NOMO-1 treated with dmso at 0.1 percent for 144 hours (cell line): ENCODE results near the gene PEG3.

Experiments
- DNase-seq: peaks from one replicate; lab custom pipeline; 2025; ENCODE audit not compliant: unreplicated experiment; lab: John Stamatoyannopoulos, UW

Gene PEG3

DNA sequence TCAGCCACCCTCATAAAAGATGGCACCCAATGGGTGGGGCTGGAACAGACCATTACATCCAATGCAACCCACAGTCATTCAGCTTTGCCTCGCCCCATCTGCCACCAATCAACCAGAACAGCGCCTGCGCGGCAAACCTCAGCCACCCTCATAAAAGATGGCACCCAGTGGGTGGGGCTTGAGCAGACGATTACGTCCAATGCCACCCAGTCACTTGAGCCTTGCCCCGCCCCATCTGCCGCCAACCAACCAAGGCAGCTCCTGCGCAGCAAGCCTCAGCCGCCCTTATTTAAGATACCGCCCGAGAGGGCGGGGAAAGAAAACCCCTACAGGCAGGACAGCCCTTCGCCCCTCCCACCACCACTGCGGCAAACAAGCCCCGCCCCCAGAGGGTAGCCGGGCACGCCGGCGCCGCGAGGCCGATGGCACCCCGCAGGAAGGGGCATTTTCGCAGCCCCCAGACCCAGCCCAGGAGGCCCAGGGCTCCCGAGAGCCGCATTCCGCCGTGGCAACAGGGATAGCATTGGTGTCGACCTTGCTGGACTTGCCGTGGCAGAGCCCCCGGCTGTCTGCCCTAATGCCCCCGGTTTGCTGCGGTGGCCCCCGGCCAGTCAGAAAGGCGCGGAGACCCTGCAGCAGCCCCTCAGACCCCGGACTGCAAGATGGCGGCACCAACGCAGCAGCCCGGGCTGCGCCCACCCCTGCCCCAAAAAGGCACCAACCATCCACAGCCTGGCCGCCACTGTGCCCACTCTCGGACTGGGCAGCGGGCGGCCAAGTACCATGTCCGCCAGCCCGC, 675 bp downstream of the PEG3 start:
- DNase-seq, result no peak

DNA sequence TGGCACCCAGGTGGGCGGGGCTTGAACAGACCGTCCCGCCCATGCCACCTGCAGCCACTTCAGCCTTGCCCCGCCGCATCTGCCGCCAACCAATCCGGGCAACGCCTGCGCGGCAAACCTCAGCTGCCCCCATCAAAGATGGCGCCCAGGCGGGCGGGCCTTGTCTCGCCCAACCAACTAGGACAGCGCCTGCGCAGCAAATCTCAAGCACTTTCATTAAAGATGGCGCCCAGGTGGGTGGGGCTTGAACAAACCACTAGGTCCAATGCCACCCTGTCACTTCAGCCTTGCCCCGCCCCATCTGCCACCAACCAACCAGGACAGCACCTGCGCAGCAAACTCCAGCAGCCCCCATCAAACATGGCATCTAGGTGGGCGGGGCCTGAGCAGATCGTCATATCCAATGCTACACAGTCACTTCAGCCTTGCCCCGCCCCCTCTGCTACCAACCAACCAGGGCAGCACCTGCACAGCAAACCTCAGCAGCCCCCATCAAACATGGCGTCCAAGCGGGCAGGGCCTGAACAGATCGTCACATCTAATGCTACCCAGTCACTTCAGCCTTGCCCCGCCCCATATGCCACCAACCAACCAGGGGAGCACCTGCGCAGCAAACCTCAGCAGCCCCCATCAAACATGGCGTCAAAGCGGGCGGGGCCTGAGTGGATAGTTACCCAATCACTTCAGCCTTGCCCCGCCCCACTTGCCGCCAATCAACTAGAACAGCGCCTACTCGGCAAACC, 1.4 kb downstream of the PEG3 start:
- no peak for DNase-seq

DNA sequence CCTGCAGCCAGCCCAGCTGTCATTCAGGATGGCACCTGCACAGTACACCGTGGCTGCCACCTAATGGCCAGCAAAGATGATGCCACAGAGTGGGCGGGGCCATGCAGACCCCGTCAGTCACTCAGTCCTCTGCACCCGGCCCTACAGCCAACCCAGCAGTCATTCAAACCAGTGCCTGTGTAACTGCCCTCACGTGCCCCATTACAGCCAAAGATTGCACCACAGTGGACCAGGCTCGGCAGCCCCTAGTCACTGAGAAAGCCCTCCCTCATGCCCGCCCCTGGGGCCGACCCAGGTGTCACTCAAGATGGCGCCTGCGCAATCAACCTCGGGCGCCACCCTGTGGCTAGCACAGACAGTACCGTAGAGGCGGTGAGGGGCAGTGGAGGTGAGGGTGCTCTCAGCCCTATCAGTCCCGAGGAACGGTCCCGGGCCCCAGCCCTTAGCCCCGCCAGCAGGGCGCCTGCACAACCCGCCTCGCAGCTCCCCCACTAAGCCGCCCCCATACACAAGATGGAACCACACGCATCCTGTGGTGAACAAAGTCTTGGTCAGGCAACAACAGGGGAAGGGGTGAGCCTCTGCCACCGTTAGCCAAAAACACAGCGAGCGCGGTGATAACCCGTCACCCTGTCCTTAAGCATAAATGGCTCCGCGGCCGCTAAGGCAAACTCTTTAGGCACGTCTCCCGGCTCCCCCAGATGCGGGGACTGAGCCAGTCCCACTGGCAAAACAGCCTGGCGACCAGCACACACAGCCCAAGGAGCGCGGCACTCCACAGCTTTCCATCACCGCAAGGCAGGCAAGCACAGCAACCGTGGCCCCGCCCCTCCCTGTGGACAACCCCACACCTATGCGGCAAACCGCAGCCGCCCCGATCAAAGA, 2.3 kb downstream of the PEG3 start:
- no peak for DNase-seq

DNA sequence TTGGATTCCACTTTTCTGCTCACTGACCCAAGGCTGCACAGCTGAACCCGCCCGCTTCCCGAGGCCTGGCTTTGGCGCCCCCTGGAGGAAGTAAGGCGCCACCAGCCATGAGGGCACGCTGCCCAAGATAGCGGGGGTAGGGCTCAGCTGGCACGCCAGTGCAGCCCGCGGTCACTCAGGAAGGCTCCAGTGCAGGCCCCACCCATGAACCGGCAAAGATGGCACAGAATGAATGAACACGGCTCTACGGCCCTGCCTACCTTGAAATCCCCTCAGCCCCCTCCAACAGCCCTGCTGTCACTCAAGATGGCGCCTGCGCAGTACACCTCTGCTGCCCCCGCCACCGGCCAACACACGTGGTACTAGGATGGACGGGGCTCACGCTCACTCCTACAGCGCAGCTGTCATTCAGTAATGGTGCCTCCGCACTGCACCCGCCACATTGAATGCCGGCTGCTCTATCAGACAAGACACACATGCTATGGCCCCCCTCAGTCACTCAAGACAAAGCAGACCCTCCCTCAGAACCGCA, 3.0 kb downstream of the PEG3 start:
- no peak for DNase-seq

DNA sequence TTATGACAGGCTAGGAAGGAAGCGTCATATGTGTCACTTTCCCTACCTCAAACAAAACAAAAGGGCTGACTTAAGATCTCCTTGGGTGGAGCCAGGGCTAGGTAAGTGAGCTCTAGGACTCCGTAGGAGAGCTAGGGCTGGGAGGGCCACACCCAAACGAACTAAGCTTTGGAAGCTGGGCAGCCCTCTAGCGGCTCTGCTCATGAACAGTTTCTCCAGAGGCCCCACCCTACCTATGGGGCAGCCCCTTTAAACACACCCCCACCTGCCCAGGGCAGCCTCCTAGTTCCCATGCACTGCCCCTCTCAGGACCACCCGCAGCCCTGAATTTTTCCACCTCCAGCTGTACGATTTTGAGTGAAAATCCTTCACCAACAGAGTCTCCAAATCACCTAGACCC, 3.5 kb downstream of the PEG3 start:
- DNase-seq, result no peak

DNA sequence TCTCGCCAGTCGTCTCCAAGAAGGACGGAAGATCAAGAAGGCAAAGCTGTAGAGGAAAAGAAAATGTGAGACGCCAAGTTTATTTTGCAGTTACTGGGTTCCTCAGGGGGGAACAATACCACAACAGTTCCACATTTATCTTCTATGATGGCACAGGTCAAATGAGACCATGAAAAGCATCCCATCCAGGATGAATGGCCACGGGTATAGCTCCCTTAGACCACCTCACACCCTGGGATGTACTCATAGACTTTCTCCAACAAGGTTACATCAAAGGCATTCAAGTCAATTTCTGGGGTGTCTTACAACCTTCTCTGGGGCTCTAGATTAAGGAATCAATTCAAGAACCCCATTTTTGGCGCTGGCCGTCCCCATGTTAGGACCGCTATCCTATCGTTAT, 4.5 kb downstream of the PEG3 start:
- DNase-seq, result no peak

DNA sequence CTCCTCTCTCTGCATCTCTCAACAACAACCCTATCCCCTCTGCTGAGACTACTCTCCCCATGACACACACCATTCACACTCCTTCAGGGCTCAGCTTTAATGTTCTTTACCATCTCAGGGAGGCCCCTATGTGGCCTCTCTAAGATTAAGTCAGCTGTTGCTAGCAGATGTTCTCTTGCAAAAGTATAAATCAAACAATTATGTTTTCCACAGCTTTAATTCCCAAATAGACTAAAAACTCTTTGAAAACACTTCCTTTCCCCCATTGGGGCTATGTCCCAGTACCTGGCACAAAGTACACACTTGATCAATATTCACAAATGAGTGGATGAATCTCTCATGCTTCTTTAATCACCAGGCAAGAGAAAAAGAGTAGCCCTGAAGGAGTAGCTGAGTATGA, 5.1 kb downstream of the PEG3 start:
- DNase-seq, result no peak

DNA sequence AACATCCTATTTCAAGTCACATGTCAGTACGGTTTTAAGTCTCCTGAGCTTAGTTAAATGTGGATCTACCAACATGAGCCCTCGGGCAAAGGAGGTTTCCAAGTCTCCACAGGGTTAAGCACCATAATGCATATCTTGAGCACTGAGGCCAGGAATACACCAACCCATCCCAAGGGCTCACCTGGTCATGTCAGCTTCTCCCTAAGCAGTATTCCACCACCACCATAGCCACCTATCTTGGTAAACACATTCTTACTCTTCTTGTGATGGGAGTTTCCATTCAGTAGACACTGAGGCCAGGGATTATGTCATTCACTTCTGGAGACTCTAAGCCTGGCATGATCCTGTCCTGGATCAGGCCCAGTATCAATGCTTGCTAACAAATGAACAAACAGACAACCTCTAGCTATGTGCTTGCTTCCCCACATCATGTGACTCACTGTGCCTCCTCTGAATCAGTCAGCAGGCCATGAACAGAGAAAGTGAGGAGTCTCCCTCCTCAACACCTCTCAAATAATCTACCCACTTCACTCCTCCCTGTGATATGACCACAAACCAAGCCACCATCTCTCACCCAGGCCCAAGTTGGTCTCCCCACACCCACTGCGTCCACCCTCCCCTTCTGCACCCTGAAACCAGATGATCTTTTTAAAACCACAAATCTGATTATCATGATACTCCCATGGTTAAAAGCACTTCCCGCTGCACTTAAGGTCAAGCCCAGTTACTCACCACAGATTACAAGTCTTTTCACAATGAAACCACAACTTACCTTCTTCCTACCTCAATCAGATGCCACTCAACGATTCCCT, 5.8 kb downstream of the PEG3 start:
- no peak for DNase-seq

DNA sequence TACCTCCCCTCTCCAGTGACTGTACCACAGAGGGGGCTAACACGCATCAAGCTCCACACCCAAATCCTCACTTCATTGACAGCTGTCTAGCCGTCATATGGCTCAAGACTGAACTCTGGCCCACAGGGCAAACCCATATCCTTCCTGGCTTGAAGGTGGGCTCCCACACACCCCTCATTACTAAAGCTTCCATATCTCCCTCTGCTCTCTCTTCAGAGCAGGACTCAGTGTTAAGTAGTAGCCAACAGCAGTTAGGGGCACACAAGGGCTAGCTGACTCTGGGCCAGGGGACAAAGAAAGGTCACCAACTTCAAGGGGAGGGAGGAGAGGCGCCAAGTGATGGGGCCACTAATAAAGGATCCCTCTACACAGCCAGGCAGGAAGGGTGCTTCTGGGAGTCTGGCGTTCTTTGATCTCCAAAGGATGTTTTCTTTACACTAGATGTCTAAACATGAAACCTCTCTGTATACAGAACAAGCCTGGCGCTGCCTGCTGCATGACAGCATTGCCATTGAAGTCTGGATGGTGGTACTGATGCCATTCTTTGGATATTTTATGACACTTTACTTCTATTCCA, 8.1 kb downstream of the PEG3 start:
- DNase-seq, result no peak

DNA sequence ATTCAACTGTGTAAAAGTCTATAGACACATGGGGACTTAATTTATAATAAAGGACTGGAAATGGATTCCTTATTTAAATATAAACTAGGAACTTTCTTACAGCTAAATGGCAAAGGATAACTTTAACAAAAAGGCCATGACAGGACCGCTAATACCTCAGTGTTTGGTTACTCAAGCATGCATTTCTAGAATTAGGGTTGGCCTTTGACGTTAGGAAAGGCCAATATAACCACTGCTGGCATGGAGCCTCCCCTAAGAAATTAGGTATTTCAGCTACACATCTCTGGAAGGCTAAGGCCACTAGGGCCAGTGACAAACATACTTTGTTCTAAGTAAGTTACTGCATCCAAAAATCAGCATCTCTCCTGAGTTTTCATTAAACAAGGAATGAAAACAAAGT, 9.3 kb downstream of the PEG3 start:
- DNase-seq, result no peak

DNA sequence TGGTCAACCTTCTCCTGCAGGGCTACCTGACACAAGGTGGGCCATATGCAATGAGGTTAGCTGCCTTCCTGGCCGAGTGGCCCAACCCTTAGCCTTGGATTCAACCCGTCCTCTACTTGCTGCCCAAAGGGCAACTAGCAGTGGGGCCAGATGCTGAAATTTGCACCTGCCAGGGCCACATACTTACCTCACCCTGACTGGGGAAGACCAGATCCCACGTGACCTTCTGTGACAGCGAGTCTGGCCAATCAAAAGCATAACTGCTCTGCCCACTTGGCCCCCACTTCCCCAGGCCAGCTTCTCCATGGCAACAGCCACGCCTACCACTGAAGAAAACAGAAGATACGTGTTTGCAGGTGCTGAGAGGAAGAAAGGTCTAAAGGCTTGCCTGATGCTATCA, 10.9 kb downstream of the PEG3 start:
- no peak for DNase-seq

DNA sequence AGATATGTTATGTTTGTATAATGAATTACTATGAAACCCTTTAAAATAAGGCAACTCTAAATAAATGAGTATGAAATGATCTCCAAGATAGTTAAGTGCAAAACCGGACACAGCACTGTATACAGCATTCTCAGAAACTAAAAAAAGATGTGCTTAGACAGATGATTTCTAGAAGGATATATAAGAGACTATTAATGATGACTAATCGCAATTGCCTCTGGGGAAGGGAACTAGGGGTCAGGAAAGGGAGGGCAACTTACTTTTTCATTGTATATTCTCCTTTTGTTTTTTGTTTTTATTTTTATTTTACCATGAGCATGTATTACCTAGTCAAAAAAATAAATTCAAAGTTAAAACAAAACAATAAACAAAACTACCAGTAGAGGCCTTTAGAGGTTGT, 12.8 kb downstream of the PEG3 start:
- no peak for DNase-seq

DNA sequence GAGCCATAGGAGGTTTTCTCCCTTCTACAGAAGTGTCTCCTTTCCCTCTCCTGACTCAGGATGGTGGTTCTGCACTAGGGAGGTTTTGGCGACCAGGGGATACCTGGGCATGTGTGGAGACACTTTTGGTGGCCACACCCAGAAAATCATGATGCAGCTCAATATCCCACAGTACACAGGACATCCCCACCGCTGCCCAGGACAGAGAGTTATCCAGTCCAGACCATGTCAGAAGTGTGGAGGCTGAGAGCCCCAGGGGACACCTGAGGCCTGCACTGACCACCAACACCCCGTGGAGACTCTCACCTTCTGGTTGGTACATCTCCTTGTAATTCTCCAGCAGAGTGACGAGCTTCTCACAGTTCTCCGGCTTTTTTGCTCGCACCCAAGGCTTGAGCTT, 16.6 kb downstream of the PEG3 start:
- DNase-seq, result no peak

DNA sequence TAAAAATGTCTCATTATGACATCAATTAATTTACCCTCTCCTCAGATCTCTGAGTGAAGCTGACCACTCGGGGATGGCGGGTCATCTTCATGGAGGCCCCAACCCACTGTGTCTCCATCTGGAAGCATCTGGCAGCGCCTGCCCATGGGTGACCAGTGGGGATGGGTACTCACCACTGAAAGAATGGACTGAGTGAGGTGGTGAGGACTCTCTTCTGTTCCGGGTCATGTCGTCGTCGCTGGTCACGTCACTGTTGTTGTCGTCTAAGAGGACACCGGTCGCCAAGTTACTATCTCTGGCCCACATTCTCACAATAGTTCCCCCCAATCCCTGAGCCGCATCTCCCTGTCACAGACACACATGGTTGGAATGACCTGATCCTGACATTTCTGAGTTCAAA, 17.1 kb downstream of the PEG3 start:
- DNase-seq, result no peak

DNA sequence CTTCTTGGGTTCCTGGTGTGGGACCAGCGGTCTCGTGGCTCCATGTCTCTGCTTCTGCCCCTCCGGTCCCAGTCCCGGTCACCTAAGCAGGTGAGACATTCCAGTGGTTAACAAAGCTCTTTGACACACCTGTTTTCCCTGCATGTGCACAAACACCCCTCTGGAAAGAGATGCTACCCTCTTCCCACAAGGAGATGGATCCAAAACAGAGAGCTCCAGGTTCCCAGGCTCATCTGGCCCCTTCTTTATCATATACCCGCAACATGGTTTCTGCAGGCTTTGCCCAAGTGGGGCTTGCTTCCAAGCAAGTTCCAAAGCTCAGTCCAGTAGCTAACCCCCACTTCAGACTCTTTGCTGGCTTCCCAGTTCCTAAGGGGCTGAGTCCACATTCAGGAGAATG, 17.8 kb downstream of the PEG3 start:
- DNase-seq, result no peak

DNA sequence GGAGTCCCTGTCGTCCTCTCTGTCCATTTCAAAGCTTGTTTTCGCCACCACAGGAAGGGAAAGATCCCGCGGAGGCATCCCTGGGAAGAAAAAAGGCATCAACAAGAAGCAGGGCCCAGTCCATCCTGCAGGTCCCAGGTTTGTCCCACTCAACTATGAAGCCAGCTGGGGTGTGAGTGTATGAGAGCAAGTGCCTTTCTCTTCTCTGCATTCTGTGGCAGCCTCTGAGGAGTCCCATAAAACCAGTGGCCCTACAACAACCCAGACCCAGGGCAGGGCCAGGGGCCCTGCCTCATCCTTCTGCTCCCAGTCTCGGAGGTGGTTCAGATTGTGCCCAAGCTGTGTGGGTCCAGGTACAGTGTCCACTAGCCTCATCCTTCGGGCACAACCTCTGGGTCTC, 18.9 kb downstream of the PEG3 start:
- DNase-seq, result no peak

DNA sequence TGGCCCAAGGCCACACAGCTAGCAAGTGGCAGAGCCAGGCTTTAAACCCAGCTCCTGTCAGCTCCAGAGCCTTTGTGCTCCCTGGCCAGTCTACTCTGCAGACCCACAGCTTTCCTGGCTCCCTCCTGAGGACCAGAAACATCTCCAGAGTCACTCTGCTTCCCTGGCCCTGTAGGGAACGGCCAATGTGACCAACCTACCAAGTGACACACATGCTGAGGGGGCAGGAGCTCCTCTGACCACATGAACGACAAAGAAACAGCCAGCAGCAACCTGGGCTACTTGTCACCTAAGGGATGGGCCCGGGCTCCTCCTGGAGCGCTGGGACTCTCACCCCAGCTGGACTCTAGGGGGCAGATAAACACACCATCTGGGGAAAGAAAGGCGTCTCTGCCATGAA, 19.3 kb downstream of the PEG3 start:
- DNase-seq, result no peak

DNA sequence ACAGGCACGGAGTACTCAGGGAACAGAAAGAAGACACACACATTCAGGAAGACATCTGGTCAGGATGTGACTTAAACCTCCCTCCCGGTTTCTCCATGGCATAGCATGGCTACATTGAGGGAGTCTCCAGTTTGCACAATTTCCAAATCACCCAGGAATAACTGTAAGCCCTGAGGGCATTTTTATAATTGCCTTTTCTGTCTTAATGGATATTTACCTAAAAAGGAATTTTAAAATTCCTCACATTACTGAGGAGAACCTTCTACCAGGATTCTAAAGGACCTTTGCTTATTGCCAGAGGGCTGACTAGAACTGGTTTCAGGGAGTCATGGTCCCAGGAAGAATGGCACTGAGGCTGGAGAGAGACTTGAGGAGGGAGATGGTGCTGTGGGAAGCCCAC, 21.4 kb downstream of the PEG3 start:
- no peak for DNase-seq

DNA sequence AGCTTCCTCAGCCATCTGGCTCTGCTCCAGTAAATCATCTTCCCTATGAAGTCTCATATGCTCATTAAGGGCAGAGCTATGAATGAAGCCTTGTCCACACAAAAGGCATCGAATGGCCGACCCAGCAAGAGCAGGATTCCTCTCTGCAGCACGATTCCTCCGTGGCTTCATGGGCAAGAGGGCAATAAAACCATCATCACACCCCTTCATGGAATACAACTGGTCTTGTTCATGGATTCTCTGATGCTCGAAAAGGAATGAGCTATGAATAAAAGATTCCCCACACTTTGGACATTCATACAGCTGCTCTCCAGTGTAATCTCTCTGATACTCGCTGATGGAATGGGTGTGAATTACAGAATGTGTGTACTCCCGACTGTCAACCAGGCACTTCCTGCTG, 25.9 kb downstream of the PEG3 start:
- no peak for DNase-seq

DNA sequence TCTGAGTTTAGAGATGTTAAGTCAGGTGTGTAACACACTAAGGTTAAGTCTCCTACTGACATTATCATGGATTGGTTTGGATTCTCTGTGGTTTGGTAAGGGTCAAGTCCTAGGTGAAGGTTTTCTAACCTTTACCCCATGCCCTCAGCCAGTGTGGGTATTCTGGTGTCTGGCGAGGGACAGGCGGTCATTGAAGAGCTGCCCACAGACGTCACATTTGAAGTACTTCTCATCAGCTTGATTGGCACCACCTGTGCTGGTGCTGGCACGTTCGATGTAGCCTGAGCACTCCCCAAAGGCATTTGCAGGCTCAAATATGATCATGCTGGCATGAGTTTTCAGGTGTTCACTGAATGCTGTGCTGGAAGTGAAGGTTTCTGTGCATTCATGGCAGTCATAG, 27.0 kb downstream of the PEG3 start:
- no peak for DNase-seq
